Activated naive CD4-positive, alpha-beta T cell treated with anti-CD3 and anti-CD28 coated beads for 36 hours (primary cell): ENCODE measurements around the gene BCL2. TPM values are rescaled to one million over a fixed set of nuclear protein-coding genes. Genes with fewer than 3 reads are reported as not detected.

Experiments
- CTCF ChIA-PET: fragments of 350-600 bp; sonication (Branson Sonifier 250); formaldehyde crosslinking; loops from one replicate; lab custom pipeline; 2021; ENCODE audit warnings: antibody characterized with exemption; lab: Charles Lee
- DNase-seq: peaks from one replicate; pipeline ENCODE4 v3.0.0-alpha.2; 2020
- H3K27ac Mint-ChIP-seq: one replicate; pipeline ENCODE4 v1.8.0; 2021; ENCODE audit warnings: mild to moderate bottlenecking, mixed read lengths
- H3K27me3 Mint-ChIP-seq: one replicate; pipeline ENCODE4 v1.8.0; 2021; ENCODE audit warnings: low read depth, mixed read lengths
- H3K36me3 Mint-ChIP-seq: one replicate; pipeline ENCODE4 v1.8.0; 2021; ENCODE audit warnings: low read depth, mixed read lengths
- H3K4me1 Mint-ChIP-seq: one replicate; pipeline ENCODE4 v1.8.0; 2021; ENCODE audit warnings: low read depth, mixed read lengths
- H3K4me3 Mint-ChIP-seq: one replicate; pipeline ENCODE4 v1.8.0; 2021; ENCODE audit warnings: mild to moderate bottlenecking, moderate library complexity, mixed read lengths
- H3K9me3 Mint-ChIP-seq: one replicate; pipeline ENCODE4 v1.8.0; 2021; ENCODE audit warnings: mixed read lengths
- intact Hi-C: fragments of 100-400 bp; cut with micrococcal nuclease; formaldehyde crosslinking; loops from one replicate; pipeline ENCODE4 v1.15.1; 2023
- total RNA-seq, 2 experiments: library from RNA; stranded (reverse); gene quantifications; one replicate each; pipeline ENCODE4 v1.2.3, GENCODE V29; 2021

The BCL2 gene
- total RNA-seq, 2 experiments from 2014 or later = 48.4 to 49.6 TPM

DNA sequence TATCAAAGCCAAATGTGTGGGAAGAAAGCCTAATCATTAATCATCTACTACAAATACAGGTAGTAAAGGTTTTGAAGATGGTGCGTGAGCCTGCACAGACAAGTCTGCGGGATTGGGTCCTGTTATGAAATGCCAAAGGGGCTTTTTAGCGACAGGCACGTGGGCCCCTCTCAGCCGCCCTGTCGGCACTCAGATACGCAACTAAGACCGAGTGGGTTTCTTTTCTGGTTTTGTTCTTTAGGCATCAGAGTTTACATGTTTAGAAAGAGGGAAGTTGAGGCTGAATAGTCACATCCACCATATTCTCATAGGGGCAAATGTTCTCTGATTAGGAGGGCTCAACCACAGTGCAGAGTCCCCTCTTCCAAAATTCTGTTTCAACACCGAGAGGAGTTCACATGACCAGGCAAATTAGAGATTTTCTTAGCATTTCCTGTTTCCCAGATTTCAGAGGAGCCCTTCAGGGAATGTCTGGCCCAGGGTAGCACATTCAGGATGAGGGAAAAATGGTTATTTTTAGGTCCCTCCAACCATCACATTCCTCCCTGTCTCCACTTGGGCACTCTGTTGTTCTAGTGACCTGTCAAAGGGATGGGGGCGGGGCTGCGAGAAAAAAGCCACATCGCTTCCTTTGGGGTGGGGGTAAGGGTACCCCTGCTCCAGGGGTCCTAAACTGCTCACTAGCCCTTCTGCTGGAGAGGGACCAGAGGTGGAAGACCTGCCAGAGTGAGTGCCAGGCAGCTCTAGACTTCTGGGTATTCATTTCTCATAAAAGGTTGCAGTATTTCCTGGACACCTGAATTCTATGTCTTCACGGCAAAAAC is 159.2 kb downstream of the BCL2 start:
- no peaks in the 10 kb centered on the region for H3K27me3 Mint-ChIP-seq
- peak overlapping the region; percentile 79 for H3K4me3 Mint-ChIP-seq
- peaks cover 95% of the 10 kb centered on the region for H3K4me1 Mint-ChIP-seq
- peaks cover 8% of the 10 kb centered on the region for H3K36me3 Mint-ChIP-seq
- no peaks in the 10 kb centered on the region for H3K9me3 Mint-ChIP-seq
- peak overlapping the region; percentile 99 for H3K27ac Mint-ChIP-seq
- CTCF ChIA-PET = interaction anchor here (1.5 to 2.1 kb wide), 2 partner anchors 151 to 158 kb away, joined by 5 to 11 read pairs; no protein-coding TSS in a partner anchor
- DNase-seq = peak; percentile 41
- intact Hi-C loops = loop anchor here (2.0 kb wide), 3 partner anchors 36 to 790 kb away; partner anchors contain the start of gene ZCCHC2

- Mint-ChIP-seq H3K27me3 (no peaks in the 10 kb centered on the region), H3K4me3 (peak overlapping the region; percentile 79), H3K9me3 (no peaks in the 10 kb centered on the region), H3K27ac (peak overlapping the region; percentile 99), H3K4me1 (peaks cover 98% of the 10 kb centered on the region), H3K36me3 (peaks cover 7% of the 10 kb centered on the region)
- intact Hi-C loops = loop anchor here (1.0 kb wide), 2 partner anchors 65 to 444 kb away; partner anchors contain the start of gene PHLPP1
- DNase-seq = peak; percentile 66
- CTCF ChIA-PET = interaction anchor here (0.6 to 9.8 kb wide), 2 partner anchors 147 to 159 kb away, joined by 3 to 84 read pairs; partner anchors contain the start of gene BCL2
These were observed 160.0 kb downstream of the BCL2 start for GRCh38 chr18:63159590-63159989.

GRCh38 chr18:63158676-63159291 is 160.8 kb downstream of the BCL2 start:
- Mint-ChIP-seq H3K4me3 (peak overlapping the region; percentile 79), H3K27ac (peak overlapping the region; percentile 99), H3K4me1 (peaks cover 99% of the 10 kb centered on the region), H3K36me3 (peaks cover 6% of the 10 kb centered on the region), H3K27me3 (no peaks in the 10 kb centered on the region), H3K9me3 (no peaks in the 10 kb centered on the region)
- CTCF ChIA-PET = interaction anchor here (0.6 to 9.8 kb wide), 12 partner anchors 16 to 164 kb away, joined by 3 to 84 read pairs (median 3); partner anchors contain the start of gene BCL2
- DNase-seq = peak; percentile 73
- intact Hi-C loops = loop anchor here (1.0 kb wide), 2 partner anchors 66 to 443 kb away; partner anchors contain the start of gene PHLPP1

DNA sequence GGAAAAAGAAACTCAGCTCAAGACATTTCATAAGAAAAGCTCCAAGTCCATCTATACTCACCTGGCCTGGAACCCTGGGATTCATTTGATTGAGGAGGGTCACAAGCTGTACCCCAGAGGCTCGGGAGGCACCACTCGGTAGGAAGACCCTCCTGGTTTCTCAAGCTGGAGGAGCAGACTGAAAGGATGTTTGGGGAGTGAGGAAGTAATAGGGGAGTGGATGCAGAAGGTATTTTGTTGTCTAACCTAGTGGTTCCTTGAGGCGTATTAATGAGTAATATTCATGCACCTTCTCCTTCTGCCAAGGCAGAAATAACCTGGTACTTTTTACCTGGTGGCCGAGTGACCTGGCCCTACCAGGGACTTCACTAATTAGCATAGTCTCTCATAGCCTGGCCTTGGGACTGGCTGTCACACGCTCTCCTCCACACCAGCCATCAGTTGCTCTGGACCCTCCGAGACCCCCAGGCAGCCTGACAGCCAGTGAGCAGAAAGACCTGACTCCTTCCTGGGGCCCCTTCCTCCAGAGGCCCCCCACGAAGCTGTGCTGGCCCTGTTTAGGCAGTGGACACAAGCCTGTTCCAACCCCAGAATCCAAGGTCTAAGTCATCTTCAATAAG is 161.4 kb downstream of the BCL2 start:
- peaks cover 99% of the 10 kb centered on the region for H3K4me1 Mint-ChIP-seq
- peak overlapping the region; percentile 79 for H3K4me3 Mint-ChIP-seq
- peaks cover 7% of the 10 kb centered on the region for H3K36me3 Mint-ChIP-seq
- CTCF ChIA-PET = interaction anchor here (0.6 to 9.8 kb wide), 14 partner anchors 15 to 165 kb away, joined by 3 to 84 read pairs (median 3); partner anchors contain the start of gene BCL2
- no peaks in the 10 kb centered on the region for H3K27me3 Mint-ChIP-seq
- peak; percentile 37 for DNase-seq
- H3K27ac Mint-ChIP-seq = peak overlapping the region; percentile 99
- H3K9me3 Mint-ChIP-seq = no peaks in the 10 kb centered on the region
- intact Hi-C loops = no loop called here

DNA sequence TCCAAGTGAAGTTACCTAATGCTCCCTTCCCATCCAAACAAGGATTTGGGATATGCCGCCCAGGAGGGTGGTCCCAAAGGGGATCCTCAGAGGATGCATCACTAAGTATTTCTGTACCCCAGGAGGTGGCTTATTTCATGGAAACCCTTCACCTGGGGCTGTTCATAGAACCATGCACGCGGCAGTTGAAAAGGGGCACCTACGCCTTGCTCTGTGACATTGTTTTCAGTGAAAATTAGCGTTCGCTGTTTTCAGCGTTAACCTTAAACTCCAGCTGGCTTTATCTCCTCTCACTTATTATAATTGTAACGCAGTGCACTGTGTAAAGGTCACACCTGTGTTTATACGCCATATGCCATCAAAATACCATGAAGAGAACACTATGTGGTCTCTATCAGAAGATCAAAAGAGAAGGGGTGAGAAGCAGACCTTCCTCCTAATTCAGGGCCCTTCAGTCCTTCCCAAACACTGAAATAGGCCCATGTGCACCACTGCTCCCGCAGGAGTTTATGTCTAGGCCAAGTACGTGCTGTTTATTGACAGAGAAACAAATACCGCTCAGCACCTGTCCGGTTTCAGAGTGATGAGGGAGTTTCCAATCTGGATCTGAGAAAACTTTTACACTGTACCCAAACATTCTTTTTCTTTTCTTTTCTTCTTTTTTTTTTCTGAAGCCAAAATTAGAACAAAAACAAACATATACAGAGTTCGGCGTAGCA is 162.1 kb downstream of the BCL2 start:
- intact Hi-C loops = no loop called here
- peaks cover 7% of the 10 kb centered on the region for H3K36me3 Mint-ChIP-seq

DNA sequence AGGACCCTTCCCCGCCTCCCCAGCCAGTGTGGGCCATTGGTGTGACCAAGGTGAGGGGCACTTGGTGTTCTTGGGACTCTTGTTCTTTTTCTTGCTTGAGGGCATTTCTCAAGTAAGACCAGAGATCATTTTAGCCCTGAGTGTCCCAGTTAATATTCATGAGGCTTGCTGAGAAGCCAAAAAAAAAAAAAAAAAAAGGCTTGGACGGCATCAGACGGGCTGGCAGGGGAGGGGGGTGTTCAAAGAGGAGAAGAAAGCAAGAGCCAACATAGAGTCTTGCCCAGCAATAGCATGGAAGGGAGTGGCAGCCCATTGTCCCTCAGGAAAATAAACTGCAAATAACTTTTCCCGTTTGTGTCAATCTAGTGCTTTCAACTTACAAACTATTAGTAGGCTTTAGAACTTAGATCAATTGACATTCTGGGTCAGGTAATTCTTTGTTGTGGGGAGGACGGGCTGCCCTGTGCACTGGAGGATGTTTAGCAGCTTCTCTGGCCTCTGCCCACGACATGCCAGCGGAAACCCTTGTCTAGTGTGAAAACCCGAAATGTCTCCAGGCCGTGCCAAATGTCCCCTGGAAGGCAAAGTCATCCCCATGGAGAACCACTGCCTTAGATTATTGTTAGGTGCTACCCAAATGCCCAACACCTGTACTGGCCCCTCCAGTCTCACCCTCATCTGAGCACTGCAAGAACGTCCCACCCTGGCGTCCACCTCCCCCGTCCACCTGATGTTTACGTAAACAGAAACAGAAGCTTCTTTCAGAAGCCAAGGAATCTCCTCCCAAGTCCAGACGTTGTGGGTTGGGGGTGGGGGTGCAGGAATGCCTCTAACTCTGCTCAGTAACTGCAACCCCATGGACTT is 163.4 kb downstream of the BCL2 start:
- H3K36me3 Mint-ChIP-seq = peaks cover 7% of the 10 kb centered on the region
- CTCF ChIA-PET = interaction anchor here (0.7 to 9.8 kb wide), 15 partner anchors 17 to 166 kb away, joined by 3 to 84 read pairs (median 4); partner anchors contain the start of gene BCL2
- H3K9me3 Mint-ChIP-seq = no peaks in the 10 kb centered on the region
- no peaks in the 10 kb centered on the region for H3K27me3 Mint-ChIP-seq
- H3K4me1 Mint-ChIP-seq = peaks cover 97% of the 10 kb centered on the region
- H3K27ac Mint-ChIP-seq = peak overlapping the region; percentile 99
- peak overlapping the region; percentile 79 for H3K4me3 Mint-ChIP-seq
- DNase-seq = no peak
- intact Hi-C loops = loop anchor here (1.0 to 2.0 kb wide), 5 partner anchors 18 to 629 kb away; no protein-coding TSS in a partner anchor

More for the DNA sequence above, 162.1 kb downstream of the BCL2 start:
- Mint-ChIP-seq H3K27me3 (no peaks in the 10 kb centered on the region), H3K27ac (peak overlapping the region; percentile 99), H3K9me3 (no peaks in the 10 kb centered on the region), H3K4me1 (peaks cover 99% of the 10 kb centered on the region), H3K4me3 (peak overlapping the region; percentile 79)
- peak; percentile 51 for DNase-seq
- CTCF ChIA-PET = interaction anchor here (0.7 to 9.8 kb wide), 12 partner anchors 22 to 165 kb away, joined by 3 to 84 read pairs (median 4); partner anchors contain the start of gene BCL2

DNA sequence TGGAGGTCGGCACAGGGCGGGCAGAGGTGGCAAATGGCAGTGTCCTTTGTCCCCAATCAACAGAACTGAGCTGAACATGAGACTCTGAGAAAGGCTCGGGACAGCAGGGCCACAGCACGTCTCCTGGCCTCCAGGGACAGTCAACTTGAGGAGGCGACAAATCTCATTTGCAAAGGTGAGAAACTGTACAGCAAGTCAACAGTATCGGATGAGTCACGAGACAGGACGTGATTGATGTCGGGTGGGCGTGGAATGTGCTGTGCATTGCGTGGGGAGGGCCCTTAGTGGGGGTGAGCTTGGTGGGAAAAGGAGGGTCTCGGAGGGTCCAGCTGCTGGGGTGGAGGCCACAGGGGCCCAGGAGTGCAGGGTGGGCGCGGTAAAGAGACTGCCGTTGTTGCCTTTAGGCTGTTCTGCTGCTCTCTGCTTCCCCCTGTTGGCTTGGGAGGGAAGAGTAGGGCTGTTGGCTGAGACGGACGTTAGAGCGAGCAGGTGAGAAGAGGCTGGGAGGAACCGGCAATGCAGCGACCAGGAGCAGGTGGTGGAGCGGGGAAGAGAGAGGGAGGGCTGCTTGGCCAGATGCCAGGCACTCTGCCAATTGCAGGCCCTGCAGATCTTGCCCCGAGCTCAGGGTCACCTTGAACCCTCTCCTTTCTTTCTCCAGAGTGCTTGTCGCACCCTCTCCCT is 164.3 kb downstream of the BCL2 start:
- Mint-ChIP-seq H3K4me1 (peaks cover 97% of the 10 kb centered on the region), H3K27me3 (no peaks in the 10 kb centered on the region), H3K27ac (peak overlapping the region; percentile 99), H3K9me3 (no peaks in the 10 kb centered on the region), H3K4me3 (peak overlapping the region; percentile 79), H3K36me3 (peaks cover 7% of the 10 kb centered on the region)
- intact Hi-C loops = loop anchor here (1.0 to 2.0 kb wide), 5 partner anchors 17 to 629 kb away; no protein-coding TSS in a partner anchor
- CTCF ChIA-PET = interaction anchor here (0.7 to 9.8 kb wide), 20 partner anchors 10 to 167 kb away, joined by 3 to 84 read pairs (median 6); partner anchors contain the start of gene BCL2
- peak; percentile 93 for DNase-seq

- CTCF ChIA-PET = interaction anchor here (0.7 to 9.8 kb wide), 18 partner anchors 9 to 167 kb away, joined by 3 to 84 read pairs (median 6); partner anchors contain the start of gene BCL2
- Mint-ChIP-seq H3K27ac (peak overlapping the region; percentile 99), H3K9me3 (no peaks in the 10 kb centered on the region)
These were observed 165.0 kb downstream of the BCL2 start for GRCh38 chr18:63154350-63155152.

GRCh38 chr18:63152791-63153190 is 166.8 kb downstream of the BCL2 start:
- H3K27me3 Mint-ChIP-seq = no peaks in the 10 kb centered on the region
- H3K36me3 Mint-ChIP-seq = peaks cover 13% of the 10 kb centered on the region
- DNase-seq = peak; percentile 50
- H3K4me1 Mint-ChIP-seq = peaks cover 83% of the 10 kb centered on the region
- CTCF ChIA-PET = interaction anchor here (0.6 to 9.8 kb wide), 9 partner anchors 14 to 187 kb away, joined by 3 to 84 read pairs (median 6); partner anchors contain the start of gene BCL2
- intact Hi-C loops = no loop called here
- peak overlapping the region; percentile 1 for H3K4me3 Mint-ChIP-seq
- H3K9me3 Mint-ChIP-seq = no peaks in the 10 kb centered on the region
- peak overlapping the region; percentile 72 for H3K27ac Mint-ChIP-seq

More at GRCh38 chr18:63154350-63155152, 165.0 kb downstream of the BCL2 start:
- DNase-seq = no peak
- intact Hi-C loops = loop anchor here (1.0 to 2.0 kb wide), 5 partner anchors 16 to 628 kb away; no protein-coding TSS in a partner anchor
- peaks cover 91% of the 10 kb centered on the region for H3K4me1 Mint-ChIP-seq
- no peaks in the 10 kb centered on the region for H3K27me3 Mint-ChIP-seq
- H3K36me3 Mint-ChIP-seq = peaks cover 7% of the 10 kb centered on the region
- peak overlapping the region; percentile 79 for H3K4me3 Mint-ChIP-seq
